LNCaP clone FGC (cell line): ENCODE results near the gene NIT1.

Experiments used
- DNase-seq: peaks from one replicate; pipeline ENCODE4 v3.0.0-alpha.2; 2011; ENCODE audit warnings: low read depth
- H3K4me3 ChIP-seq: 2 replicates; pipeline ENCODE4 v1.5.1; 2011; ENCODE audit warnings: mild to moderate bottlenecking, low read depth, low read length, control low read depth
- TF ChIP-seq, protein P1 (sequence below): IDR thresholded peaks from 2 replicates; pipeline ENCODE4 v1.5.1; 2012; ENCODE audit warnings: mild to moderate bottlenecking; ENCODE audit not compliant: control insufficient read depth, insufficient read depth; ENCODE audit errors: extremely low read depth

The NIT1 gene

DNA sequence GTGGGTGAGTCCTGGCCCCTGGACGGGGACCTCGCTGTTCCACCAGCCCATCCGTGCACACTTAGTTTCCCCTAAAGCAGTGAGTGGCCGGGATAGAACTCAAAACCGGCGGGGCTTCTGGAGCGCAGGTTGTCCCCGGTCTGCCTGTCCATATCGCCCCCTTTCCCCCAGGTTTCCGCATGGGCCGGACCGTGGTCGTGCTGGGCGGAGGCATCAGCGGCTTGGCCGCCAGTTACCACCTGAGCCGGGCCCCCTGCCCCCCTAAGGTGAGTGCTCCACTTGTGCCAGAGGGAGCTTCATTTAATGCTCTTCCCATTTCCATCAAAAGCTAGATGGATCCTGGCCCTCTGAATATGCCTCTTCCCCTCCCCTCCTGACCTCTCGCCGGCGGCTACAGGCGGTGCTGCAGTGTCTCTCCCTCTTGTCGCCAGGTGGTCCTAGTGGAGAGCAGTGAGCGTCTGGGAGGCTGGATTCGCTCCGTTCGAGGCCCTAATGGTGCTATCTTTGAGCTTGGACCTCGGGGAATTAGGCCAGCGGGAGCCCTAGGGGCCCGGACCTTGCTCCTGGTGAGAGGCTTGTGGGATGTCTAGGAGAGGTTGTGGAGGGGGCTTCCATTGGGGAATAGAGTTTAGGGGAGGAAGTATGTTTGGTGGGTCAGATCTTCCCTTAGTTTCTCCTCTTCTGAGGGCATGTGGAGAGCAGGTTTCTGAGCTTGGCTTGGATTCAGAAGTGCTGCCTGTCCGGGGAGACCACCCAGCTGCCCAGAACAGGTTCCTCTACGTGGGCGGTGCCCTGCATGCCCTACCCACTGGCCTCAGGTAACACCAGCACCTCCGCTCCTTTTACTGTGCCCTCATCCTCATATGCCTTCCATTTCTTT, 49.0 kb downstream of the NIT1 start:
- no peak for DNase-seq
- TF ChIP-seq, protein P1, sequence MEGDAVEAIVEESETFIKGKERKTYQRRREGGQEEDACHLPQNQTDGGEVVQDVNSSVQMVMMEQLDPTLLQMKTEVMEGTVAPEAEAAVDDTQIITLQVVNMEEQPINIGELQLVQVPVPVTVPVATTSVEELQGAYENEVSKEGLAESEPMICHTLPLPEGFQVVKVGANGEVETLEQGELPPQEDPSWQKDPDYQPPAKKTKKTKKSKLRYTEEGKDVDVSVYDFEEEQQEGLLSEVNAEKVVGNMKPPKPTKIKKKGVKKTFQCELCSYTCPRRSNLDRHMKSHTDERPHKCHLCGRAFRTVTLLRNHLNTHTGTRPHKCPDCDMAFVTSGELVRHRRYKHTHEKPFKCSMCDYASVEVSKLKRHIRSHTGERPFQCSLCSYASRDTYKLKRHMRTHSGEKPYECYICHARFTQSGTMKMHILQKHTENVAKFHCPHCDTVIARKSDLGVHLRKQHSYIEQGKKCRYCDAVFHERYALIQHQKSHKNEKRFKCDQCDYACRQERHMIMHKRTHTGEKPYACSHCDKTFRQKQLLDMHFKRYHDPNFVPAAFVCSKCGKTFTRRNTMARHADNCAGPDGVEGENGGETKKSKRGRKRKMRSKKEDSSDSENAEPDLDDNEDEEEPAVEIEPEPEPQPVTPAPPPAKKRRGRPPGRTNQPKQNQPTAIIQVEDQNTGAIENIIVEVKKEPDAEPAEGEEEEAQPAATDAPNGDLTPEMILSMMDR, result no peak
- peak overlapping the region; percentile 89 for H3K4me3 ChIP-seq

DNA sequence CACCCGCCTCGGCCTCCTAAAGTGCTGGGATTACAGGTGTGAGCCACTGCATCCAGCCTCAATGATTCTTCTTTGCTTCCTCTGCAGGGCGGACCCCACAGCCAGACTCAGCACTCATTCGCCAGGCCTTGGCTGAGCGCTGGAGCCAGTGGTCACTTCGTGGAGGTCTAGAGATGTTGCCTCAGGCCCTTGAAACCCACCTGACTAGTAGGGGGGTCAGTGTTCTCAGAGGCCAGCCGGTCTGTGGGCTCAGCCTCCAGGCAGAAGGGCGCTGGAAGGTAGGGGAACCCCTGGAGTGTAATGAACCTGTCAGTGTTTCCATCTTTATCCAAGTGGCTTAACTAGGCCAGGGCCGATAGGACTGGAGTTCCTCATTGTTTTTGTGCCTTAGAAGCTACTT, 51.0 kb downstream of the NIT1 start:
- no peak overlapping the region for H3K4me3 ChIP-seq
- DNase-seq, result no peak
- TF ChIP-seq, protein P1, result no peak
